Measurements from ENCODE around the gene GRK3.

The GRK3 gene

GRCh38 chr22:25663654-25664053 is 99.2 kb downstream of the GRK3 start:
- no peak for DNase-seq (ENCODE audit: low read depth)

DNA sequence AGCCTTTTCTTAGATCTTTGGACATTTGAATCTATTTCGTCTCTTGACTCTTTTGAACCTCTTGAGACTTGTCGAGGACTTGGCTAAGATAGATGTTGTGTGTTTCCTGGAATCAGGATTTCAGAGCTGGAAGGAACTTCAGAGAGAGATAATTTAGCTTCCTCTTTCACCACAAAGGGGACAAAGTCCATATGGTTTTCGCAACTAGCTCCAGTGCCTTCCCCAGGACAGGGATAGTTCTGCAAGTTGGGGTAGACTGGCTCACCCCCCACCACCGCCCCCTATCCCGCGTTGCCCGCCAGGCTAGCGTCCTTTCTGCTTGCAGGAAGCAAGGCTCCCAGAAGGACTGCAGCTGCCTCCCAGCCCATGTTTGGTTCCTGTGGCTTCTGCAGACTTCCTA is 101.8 kb downstream of the GRK3 start:
- DNase-seq (ENCODE audit: low read depth): no peak

DNA sequence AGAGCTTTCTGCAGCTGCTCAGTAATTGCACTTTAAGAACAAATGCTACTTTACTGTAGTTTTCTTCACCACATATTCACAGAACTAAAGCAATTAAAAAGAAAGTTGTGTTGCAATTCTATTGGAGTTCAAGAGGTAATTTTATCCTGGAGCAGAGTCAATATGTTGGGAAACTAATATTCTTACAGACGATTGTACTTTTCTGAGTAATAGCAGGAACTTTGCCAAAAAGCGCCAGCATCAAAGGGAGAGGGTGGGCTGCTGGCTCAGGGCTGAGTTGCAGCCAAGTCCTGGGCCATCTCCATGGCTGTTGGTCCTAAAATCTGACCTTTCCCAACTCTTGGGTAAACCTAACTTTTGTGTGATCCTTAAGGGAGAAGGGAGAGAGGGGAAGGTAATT is 104.0 kb downstream of the GRK3 start:
- no peak for DNase-seq (ENCODE audit: low read depth)

GRCh38 chr22:25669253-25670069 is 105.0 kb downstream of the GRK3 start:
- DNase-seq (ENCODE audit: low read depth): no peak

- DNase-seq (ENCODE audit: low read depth): no peak
These were observed 105.6 kb downstream of the GRK3 start for GRCh38 chr22:25670070-25670461.

- DNase-seq (ENCODE audit: low read depth): no peak
These were observed 108.0 kb downstream of the GRK3 start for GRCh38 chr22:25672289-25673084.

GRCh38 chr22:25673713-25674112 is 109.2 kb downstream of the GRK3 start:
- DNase-seq (ENCODE audit: low read depth): no peak

GRCh38 chr22:25677631-25678030 is 113.2 kb downstream of the GRK3 start:
- no peak for DNase-seq (ENCODE audit: low read depth)

GRCh38 chr22:25680051-25680450 is 115.6 kb downstream of the GRK3 start:
- no peak for DNase-seq (ENCODE audit: low read depth)

DNA sequence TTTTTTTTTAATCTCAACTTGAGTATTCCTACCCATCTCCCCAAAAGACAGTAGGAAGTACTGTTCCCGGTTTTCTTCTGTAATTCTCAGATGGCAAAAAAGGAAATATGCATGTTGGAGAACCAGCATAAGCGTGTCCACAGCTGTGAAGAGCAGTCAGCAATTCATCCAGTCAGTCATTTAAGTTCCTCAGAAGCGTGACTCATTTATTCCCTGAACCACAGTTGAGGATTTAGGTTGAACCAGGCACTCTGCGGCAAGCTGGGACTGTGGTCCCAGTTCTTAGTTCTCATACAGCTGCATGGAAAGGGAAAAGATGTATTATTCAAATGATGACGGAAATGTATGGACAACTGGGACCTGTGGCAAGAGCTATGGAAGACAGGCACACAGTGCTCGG is 116.5 kb downstream of the GRK3 start:
- DNase-seq (ENCODE audit: low read depth): no peak

GRCh38 chr22:25682109-25682508 is 117.6 kb downstream of the GRK3 start:
- no peak for DNase-seq (ENCODE audit: low read depth)

DNA sequence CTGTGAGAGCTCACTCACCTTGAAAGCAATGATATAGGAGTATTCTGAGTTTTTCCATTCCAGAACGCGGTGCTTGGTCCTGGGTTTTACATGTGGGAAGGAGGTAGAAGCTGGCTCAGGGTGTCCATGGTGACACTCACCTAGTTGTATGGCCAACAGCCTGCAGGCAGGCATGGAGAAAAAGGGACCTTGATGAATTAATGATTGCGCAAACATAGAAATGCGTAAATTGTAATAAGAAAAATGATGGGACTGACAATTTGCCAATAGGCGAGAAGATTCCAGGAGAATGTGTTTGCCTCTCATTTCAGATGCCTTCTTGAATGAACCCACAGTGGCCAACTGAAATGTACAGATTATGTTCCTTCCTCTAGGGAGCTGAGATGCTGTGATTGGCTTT is 124.2 kb downstream of the GRK3 start:
- no peak for DNase-seq (ENCODE audit: low read depth)

- DNase-seq (ENCODE audit: low read depth): no peak
These were observed 125.2 kb downstream of the GRK3 start for GRCh38 chr22:25689631-25690030.

- no peak for DNase-seq (ENCODE audit: low read depth)
These were observed 126.3 kb downstream of the GRK3 start for GRCh38 chr22:25690798-25691197.

DNA sequence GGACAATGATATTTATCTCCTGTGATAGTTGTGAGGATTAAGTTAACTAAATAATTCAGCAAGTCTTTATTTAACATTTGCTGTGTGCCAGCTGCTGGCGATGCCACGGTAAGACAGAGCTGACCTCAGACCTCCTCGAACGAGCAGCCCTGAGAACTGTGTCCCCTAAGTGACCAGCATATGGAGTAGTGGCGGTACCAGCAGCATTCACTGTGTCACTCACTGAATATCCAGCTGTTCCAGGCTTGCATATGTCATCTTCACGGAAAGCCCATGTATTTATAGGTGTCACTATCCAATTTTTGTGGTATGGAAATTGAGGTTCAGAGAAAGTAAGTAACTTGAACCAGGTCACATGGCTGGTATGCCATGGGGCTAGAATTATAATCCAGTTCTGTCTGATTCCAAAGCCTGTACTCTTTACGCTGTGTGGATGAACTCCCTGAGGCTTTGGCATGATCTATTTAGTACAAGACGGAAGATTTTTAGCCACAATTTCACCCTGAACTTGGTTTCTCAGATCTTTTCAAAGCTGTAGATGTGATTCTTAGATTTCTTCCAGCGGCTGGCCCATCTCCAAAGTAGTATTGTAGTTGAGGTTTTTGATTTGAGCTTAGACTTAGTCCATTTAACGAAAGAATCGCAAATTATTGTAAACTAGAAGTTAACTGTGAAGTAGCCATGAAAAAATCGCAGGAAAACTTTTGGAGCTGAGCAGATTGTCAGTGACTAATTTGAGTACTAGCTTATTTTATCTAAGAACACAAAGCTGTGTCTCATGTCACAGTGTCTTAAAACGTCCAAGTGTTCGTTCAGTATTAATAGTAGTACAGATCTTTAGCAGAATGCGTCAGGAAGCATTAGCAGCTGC is 128.2 kb downstream of the GRK3 start:
- no peak for DNase-seq (ENCODE audit: low read depth)

GRCh38 chr22:25693268-25693565 is 128.7 kb downstream of the GRK3 start:
- DNase-seq (ENCODE audit: low read depth): no peak

GRCh38 chr22:25694196-25694907 is 129.9 kb downstream of the GRK3 start:
- no peak for DNase-seq (ENCODE audit: low read depth)

GRCh38 chr22:25695146-25695545 is 130.7 kb downstream of the GRK3 start:
- DNase-seq (ENCODE audit: low read depth): no peak

GRCh38 chr22:25696763-25697162 is 132.3 kb downstream of the GRK3 start:
- no peak for DNase-seq (ENCODE audit: low read depth)

DNA sequence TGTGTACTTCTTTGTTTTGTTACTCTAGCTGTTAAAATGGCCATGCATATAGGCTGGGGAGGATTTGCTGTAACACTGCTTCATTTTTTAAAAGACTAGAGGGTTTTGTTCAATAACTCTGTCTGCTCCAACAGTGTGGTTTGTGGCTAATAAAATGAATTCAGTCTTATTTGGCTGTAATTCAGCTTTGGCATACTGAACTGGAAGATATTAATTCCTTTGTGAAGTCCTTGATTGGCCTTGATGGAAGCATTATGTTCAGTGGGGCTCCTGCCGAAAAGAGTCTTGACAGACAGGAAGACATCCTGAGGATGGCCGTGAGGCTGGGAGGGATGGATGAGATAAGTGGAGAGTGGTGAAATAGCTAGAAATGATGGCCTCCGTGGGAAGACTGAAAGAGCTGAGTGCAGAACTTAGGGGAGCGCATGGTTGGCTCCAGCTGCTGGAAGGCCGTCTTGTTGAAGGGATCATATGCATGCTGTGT is 132.7 kb downstream of the GRK3 start:
- no peak for DNase-seq (ENCODE audit: low read depth)

- DNase-seq (ENCODE audit: low read depth): no peak
These were observed 133.5 kb downstream of the GRK3 start for GRCh38 chr22:25697978-25698377.

DNA sequence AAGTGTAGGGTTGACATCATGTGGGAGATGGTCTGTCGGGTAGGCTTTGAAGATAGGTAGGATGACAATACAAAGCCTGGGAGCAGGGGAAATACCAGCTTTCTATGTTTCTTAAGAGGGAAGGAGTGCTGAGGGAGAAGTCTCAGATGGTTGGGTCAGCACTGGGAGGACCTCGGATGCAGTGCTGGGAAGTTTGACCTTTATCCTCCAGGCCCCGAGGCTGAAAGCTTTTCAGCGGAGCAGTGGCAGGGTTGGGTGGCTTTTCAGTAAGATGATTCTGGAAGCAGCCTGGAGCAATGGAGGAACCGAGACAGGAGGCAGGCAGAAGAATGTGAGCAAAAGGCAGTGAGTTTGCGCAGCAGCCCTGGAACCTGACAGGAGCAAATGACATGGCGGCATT is 134.0 kb downstream of the GRK3 start:
- DNase-seq (ENCODE audit: low read depth): no peak

Data from activated T-cell treated with anti-CD3 and anti-CD28 coated beads for 1 hour (primary cell).